ENCODE measurements around the gene GIT1.
"Not testable (repeated sequence)": the region's sequence is repeated elsewhere in the genome, so short reads cannot be mapped to it uniquely, and the experiment has no call there.

Gene GIT1

DNA sequence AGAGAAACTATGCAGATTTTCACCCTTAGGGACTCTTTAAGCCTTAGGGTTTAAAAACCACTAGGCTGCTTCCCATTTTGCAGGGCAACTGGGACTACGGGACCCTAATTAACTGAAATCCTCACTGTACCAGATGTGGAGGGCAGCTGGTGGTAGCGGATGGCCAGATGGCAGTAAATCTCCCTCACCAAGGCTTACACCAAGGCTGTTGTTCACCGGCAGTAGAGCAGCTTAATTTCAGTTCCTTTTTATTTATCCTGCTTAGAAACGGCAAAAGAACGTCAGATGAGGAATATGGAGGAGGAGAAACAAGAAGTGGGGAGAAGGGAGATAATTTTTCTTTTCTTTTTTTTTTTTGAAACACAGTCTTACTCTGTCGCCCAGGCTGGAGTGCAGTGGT lies 29.1 kb downstream of the GIT1 start:
- TF ChIP-seq, protein P1, sequence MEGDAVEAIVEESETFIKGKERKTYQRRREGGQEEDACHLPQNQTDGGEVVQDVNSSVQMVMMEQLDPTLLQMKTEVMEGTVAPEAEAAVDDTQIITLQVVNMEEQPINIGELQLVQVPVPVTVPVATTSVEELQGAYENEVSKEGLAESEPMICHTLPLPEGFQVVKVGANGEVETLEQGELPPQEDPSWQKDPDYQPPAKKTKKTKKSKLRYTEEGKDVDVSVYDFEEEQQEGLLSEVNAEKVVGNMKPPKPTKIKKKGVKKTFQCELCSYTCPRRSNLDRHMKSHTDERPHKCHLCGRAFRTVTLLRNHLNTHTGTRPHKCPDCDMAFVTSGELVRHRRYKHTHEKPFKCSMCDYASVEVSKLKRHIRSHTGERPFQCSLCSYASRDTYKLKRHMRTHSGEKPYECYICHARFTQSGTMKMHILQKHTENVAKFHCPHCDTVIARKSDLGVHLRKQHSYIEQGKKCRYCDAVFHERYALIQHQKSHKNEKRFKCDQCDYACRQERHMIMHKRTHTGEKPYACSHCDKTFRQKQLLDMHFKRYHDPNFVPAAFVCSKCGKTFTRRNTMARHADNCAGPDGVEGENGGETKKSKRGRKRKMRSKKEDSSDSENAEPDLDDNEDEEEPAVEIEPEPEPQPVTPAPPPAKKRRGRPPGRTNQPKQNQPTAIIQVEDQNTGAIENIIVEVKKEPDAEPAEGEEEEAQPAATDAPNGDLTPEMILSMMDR (IDR thresholded peaks at IDR 0.05; ENCODE audit: low read depth, low read length), result no peak
- H3K4me3 ChIP-seq (ENCODE audit: low read depth, low read length), result no peak overlapping the region

DNA sequence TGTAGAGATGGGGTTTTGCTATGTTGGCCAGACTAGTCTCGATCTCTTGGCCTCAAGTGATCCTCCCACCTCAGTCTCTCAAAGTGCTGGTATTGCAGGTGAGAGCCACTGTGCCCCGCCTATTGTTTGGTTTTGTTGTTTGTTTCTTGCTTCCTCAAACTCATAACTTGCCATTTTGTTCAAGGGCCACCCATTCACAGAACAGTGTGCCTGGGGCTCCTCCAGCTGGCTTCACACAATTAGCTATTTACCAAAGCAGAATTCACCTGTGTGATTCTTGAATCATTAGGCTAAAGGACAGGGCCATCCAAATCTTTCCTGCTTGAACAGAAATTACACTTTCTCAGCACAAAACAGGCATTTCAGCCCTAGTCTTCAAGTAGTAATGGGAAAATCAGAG lies 29.8 kb downstream of the GIT1 start:
- TF ChIP-seq, protein P1 (IDR thresholded peaks at IDR 0.05; ENCODE audit: low read depth, low read length), result no peak
- H3K4me3 ChIP-seq (ENCODE audit: low read depth, low read length), result no peak overlapping the region

DNA sequence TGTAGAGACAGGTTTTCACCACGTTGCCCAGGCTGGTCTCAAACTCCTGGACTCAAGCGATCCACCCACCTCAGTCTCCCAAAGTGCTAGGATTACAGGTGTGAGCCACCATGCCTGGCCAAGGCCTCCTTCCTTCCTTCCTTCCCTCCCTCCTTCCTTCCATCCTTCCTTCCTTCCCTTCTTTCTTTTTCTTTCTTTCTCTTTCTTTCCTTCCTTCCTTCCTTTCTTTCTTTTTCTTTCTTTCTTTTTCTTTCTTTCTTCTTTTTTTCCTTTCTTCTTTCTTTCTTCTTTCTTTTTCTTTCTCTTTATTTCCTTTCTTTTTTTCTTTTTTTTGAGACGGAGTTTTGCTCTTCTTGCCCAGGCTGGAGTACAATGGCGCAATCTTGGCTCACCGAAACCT lies 31.3 kb downstream of the GIT1 start:
- H3K4me3 ChIP-seq (ENCODE audit: low read depth, low read length), result not testable (repeated sequence)

DNA sequence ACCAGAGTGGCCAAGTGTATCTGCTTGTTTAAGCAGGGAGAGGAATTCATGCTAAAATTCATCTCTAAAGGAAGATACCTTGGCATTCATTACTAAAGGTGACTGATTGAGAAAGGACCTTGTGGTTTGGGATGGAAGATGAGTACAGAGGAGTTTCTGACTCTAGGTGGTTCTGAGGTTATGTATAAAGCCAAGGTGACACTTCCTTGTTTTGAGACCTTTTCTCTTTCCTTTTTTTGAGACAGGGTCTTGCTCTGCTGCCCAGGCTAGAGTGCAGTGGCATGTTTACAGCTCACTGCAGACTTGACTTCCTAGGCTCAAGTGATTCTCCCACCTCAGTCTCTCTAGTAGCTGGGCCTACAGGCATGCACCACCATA lies 31.7 kb downstream of the GIT1 start:
- H3K4me3 ChIP-seq (ENCODE audit: low read depth, low read length), result no peak overlapping the region
- TF ChIP-seq, protein P1 (IDR thresholded peaks at IDR 0.05; ENCODE audit: low read depth, low read length), result no peak

DNA sequence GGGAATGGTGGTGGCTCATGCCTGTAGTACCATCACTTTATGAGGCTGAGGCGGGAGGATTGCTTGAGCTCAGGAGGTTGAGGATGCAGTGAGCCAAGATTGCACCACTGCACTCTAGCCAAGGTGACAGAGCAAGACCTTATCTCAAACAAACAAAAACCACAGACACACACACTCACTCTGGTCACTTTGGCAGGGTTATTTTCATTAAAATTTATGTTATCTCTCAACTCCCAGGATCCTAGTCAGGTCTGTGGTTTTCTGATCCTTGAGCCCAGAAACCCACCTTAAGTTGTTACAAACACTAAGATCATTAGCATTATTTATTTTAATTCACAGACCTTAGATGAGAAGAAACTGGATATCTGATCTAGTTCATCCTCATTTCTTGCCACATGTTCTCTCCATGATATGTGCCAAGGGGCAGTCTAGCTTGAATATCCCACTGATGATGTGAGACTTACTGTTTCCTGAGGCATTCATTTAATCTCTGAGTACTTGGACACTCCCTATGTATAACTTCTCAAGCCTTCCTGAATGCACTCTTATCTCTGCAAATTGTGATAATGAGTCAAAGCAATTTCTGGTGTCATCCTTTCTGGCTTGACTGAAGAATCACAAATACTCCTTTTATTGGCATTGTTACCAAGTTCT lies 32.2 kb downstream of the GIT1 start:
- no peak overlapping the region for H3K4me3 ChIP-seq (ENCODE audit: low read depth, low read length)
- TF ChIP-seq, protein P1 (IDR thresholded peaks at IDR 0.05; ENCODE audit: low read depth, low read length), result no peak

DNA sequence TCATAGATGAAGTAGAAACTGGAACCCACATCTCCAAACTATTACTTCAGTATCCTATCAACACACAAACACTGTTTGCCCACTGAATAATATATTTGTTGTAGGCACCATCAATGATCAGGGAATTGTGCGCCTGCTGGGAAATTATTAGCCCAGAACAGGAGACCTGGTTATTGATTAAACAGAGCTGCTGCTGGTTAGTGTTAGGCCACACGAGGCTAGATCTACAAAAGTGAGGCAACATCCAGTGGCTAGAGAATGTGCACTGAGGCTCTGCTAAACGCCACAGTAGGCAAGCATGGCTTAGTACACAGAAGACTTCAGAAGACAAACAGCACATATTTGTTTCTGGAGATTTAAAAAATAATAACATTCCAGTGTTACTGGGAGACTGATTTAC lies 33.6 kb downstream of the GIT1 start:
- TF ChIP-seq, protein P1 (IDR thresholded peaks at IDR 0.05; ENCODE audit: low read depth, low read length), result no peak
- H3K4me3 ChIP-seq (ENCODE audit: low read depth, low read length), result no peak overlapping the region

DNA sequence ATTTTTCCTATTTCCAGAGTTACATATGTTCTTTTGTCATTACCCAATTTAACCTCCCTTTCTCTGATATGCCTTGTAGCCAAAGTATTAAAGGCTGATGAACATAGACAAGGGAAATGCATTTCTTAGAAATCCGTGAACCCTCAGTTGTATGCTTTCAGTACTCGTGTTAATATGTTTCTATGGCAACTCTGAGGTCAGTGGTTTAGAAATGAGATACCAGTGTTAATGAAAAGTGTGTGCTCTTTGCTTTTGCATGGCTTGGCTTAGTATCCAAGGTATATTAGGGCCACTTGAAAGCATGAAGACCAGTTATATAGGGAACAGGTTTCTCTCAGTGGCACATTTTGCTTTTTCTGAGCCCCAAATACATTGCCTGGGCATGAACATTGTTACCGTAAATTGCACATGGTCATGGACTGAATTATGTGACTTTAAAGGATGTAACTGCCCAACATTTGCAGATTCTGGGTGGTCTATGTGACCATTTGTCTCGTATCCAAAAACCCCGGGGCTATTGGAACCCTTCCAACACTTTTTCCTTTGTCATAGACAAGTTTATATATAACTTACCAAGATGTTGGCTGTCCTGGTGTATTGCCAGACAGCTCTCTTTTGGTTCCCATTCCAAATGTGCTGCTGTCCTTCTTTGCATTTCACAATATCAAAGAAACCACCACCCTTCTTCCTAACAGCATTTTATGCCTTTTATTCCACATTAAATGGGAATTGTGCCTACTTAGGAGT lies 40.1 kb downstream of the GIT1 start:
- no peak overlapping the region for H3K4me3 ChIP-seq (ENCODE audit: low read depth, low read length)
- TF ChIP-seq, protein P1 (IDR thresholded peaks at IDR 0.05; ENCODE audit: low read depth, low read length), result no peak

Measured in WI38 (cell line).